Activated CD4-positive, alpha-beta T cell treated with anti-CD3 and anti-CD28 coated beads, Interleukin-2, amount 50 U/mL, for 1 hour (primary cell): Measurements from ENCODE around the gene TTC23.

ENCODE experiments used
- DNase-seq: peaks from one replicate; pipeline ENCODE4 v3.0.0-alpha.2; 2020

The TTC23 gene

GRCh38 chr15:99134317-99134821, 115.0 kb downstream of the TTC23 start:
- DNase-seq: no peak

- DNase-seq: no peak
Measured at GRCh38 chr15:99132634-99133287, 116.6 kb downstream of the TTC23 start.

GRCh38 chr15:99132122-99132521, 117.3 kb downstream of the TTC23 start:
- DNase-seq: no peak

- no peak for DNase-seq
Measured at GRCh38 chr15:99131441-99132023, 117.8 kb downstream of the TTC23 start.

DNA sequence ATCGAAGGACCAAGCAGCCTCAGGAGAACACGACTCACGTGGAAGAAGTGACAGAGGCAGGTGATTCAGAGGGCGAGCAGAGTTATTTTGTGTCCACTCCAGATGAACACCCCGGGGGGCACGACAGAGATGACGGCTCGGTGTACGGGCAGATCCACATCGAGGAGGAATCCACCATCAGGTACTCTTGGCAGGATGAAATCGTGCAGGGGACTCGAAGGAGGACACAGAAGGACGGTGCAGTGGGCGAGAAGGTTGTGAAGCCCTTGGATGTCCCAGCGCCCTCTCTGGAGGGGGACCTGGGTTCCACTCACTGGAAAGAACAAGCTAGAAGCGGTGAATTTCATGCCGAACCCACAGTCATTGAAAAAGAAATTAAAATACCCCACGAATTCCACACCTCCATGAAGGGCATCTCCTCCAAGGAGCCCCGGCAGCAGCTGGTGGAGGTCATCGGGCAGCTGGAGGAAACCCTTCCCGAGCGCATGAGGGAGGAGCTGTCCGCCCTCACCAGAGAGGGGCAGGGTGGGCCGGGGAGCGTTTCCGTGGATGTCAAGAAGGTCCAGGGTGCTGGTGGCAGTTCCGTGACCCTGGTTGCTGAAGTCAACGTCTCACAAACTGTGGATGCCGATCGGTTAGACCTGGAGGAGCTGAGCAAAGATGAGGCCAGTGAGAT, 118.5 kb downstream of the TTC23 start:
- no peak for DNase-seq

DNA sequence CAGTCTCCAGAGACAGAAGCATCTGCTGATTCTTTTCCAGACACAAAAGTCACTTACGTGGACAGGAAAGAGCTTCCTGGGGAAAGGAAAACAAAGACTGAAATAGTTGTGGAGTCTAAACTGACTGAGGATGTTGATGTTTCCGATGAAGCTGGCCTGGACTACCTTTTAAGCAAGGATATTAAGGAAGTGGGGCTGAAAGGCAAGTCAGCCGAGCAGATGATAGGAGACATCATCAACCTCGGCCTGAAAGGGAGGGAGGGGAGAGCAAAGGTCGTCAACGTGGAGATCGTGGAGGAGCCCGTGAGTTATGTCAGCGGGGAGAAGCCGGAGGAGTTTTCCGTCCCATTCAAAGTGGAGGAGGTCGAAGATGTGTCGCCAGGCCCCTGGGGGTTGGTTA, 119.1 kb downstream of the TTC23 start:
- no peak for DNase-seq

DNA sequence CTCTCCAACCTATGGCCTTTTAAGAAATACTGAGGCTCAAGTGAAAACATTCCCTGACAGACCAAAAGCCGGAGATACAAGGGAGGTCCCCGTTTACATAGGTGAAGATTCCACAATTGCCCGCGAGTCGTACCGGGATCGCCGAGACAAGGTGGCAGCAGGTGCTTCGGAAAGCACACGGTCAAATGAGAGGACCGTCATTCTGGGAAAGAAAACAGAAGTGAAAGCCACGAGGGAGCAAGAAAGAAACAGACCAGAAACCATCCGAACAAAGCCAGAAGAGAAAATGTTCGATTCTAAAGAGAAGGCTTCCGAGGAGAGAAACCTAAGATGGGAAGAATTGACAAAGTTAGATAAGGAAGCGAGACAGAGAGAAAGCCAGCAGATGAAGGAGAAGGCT, 119.7 kb downstream of the TTC23 start:
- DNase-seq: no peak

GRCh38 chr15:99128411-99128810, 121.0 kb downstream of the TTC23 start:
- DNase-seq: no peak

DNA sequence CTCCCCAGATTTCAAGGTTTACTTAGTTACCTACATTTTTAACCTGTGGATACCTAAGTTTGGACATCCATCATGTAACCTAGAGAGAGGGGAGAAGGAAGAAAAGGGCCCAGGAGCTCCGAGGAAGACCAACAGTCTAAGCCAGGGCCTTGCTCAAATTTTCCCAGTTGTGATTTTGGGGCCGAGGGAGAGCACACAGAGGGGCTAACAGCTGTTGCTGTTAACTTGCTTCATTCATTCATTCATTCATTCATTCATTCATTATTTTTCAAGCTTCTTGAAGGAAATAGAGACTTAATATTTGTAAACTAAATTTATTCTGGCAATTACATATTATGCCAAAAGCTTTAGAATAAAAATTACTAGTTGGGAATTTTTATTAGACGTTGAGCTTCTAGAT, 121.6 kb downstream of the TTC23 start:
- DNase-seq: no peak

DNA sequence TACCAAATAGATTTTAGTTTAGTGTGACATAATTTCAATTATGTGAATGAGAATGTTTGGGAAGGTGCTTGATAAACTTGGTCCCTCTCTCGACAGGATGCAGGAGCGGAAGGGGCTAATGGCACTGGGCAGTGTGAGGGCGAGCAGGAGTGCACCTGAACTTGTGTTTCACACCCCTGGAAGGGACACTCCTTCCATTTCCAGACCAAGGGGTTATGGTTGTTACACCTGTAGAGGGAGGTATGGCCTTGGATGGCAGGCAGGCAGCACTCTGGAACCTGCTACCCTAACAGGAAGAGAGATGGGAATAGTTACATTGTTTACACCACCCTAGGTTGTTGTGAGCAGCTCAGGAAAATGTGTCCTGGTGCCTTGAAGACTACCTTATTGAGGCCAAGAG, 122.5 kb downstream of the TTC23 start:
- no peak for DNase-seq

GRCh38 chr15:99126131-99126588, 123.2 kb downstream of the TTC23 start:
- no peak for DNase-seq

- no peak for DNase-seq
Measured at GRCh38 chr15:99125061-99125891, 124.1 kb downstream of the TTC23 start.

GRCh38 chr15:99124641-99125040, 124.7 kb downstream of the TTC23 start:
- no peak for DNase-seq

GRCh38 chr15:99123713-99124451, 125.5 kb downstream of the TTC23 start:
- DNase-seq: no peak

DNA sequence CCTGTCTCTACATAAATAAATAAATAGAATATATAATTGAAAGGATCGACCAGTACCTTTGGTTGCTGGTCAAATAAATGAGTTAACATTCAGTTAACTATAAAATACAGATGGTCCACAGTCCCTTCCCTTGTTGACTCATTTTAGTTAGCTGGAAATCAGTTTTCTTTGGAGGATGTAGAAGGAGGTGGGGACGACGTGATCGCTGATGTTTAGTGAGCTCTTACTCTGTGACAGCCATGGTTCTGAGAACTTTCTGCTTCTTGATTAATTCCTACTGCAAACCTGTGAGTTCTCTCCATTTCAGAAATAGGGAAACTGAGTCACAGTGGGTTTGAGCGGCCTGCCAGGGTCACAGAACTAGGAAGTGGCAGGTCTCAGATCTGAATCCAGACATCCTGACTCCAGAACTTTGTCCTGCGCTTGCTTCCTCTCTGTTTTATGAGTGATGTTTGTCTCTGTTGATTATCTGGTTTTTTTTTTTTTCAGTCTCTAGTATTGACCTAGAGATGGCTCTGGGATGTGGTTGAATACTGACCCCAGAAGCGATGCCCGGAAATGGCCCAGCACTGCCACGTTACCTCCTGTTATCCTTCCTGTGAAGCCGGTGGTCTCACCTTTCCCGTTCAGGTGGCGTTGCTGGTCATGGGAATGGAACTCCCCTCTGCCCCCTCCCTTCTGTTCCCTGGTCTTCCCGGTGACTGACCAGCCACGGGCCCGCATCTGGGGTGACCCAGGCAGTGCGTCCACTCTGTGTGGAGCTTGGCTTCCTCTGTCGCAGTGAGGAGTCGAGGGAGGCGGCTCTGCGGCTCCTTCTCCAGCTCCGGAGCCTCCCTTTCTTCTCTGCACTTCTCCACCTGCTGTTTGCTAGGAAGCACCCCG, 126.3 kb downstream of the TTC23 start:
- DNase-seq: no peak

GRCh38 chr15:99121691-99122410, 127.5 kb downstream of the TTC23 start:
- DNase-seq: no peak

DNA sequence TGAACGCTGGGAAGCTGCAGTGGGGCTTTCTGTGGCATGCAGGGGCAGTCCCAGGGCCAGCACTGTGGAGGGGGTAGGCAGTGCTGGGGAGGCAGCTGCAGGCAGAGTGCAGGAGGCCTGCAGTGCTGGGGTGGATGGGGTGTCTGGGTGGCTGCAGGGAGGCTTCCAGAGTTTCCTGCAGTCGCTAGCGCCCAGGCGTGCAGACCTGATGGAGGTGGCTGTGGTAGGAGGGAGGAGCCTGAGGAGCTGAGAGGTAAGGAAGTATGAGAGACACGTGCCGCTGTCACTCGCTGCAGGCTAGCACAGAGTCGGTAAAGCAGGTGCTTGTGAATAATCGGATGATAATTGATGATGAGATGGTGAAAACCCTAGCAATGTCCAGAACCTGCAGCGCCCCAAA, 128.2 kb downstream of the TTC23 start:
- no peak for DNase-seq

- no peak for DNase-seq
Measured at GRCh38 chr15:99120050-99120777, 129.2 kb downstream of the TTC23 start.

DNA sequence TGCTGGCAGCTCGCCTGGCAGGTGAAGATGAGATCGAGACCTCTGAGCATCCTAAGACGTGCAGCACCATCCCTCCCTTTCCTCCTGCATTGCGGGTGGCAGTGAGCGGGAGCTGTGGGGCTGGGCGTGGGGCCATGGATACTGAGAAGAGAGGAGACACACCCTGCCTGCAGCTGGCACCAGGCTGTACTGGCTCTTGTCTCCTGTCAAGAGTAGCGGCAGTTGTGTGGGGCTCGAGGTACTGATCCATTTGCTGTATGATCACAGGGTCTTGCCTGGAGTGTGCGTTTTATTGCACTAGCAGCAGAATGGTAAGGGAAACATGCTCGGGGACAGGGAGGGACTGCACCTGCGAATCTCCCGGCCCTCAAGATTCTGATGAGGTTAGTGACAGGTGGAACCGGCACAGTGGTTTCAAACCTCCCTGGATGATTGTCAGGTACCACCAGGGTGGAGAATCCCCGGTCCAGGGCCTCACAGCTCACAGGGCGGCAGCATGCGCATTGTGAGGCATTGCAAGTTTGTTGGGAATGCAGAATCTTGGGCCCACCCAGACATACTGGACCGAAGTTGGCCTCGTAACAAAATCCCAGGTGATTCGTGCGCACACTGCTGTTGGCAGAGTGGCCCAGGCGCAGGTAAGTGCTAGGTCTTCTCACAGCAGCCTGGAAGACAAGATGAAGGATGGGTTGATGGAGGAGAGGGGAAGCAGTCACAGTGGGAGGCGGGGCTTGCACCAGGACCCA, 130.4 kb downstream of the TTC23 start:
- no peak for DNase-seq
